Ovary (tissue), 3 donors: ENCODE results near the gene ARHGEF9.

Source experiments
- POLR2A ChIP-seq: fragments of 450-650 bp; IDR thresholded peaks from one replicate; pipeline ENCODE4 v1.6.1; 2017; ENCODE audit warnings: antibody characterized with exemption, mild to moderate bottlenecking, moderate library complexity
- TF ChIP-seq, protein P1 (sequence below), 3 donors: fragments of 450-650 bp in 2 of 3; fragments of 200-600 bp in 1 of 3; IDR thresholded peaks; one replicate each; pipeline versions ENCODE4 v1.5.1 to v1.8.0; 2016 to 2022; ENCODE audit warnings: antibody characterized with exemption in 3 of 3, mild to moderate bottlenecking in 1 of 3
- donor health status: DM: no; HTN: no; CAD: no.

DNA sequence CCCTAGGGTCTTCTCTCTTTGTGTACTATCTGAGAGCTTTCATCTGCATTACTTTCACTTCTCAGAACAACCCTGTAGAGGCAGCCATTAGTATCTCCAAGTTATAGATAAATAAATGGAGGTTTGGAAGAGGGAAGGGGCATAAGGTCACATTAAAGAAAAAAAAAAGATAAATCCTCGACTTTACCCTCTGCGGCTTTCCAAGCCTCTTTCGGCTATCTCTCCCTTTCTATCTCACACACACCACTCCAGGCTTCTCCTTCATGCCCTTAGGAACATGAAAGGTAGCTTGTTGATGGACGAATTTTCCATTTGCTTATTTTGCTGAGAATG is 660 bp upstream of the ARHGEF9 start:
- TF ChIP-seq POLR2A: no peak
- TF ChIP-seq, protein P1, sequence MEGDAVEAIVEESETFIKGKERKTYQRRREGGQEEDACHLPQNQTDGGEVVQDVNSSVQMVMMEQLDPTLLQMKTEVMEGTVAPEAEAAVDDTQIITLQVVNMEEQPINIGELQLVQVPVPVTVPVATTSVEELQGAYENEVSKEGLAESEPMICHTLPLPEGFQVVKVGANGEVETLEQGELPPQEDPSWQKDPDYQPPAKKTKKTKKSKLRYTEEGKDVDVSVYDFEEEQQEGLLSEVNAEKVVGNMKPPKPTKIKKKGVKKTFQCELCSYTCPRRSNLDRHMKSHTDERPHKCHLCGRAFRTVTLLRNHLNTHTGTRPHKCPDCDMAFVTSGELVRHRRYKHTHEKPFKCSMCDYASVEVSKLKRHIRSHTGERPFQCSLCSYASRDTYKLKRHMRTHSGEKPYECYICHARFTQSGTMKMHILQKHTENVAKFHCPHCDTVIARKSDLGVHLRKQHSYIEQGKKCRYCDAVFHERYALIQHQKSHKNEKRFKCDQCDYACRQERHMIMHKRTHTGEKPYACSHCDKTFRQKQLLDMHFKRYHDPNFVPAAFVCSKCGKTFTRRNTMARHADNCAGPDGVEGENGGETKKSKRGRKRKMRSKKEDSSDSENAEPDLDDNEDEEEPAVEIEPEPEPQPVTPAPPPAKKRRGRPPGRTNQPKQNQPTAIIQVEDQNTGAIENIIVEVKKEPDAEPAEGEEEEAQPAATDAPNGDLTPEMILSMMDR (IDR thresholded peaks at IDR 0.05): no peak
